ENCODE measurements around the gene ARPC5L. TPM values are rescaled to one million over a fixed set of nuclear protein-coding genes. Genes with fewer than 3 reads are reported as not detected.
A peak's percentile ranks its signal among the peaks of the same experiment; 100 is the strongest.
"Not testable (repeated sequence)": the region's sequence is repeated elsewhere in the genome, so short reads cannot be mapped to it uniquely, and the experiment has no call there.

Gene ARPC5L
- total RNA-seq, 1 experiment from 2014 or later = 58.5 TPM

DNA sequence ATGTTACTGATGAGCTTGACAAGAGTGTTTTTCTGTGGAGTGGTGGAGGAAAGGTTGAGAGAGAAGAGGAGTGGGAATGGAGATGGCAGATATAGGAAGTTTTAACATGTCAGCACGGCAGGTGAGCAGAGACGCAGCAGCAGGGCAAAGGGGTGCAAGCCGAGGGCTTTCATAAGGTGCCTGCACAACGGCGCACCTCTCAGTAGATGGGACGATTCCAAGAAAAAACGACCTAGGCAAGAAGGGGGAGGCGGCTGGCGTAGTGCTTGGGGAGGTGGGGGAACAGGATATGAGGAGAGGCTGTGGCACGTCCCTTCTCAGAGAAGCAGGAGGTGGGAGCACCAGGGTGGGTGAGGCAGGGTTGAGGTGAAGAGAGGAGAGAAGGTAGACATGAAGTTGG lies 24.5 kb downstream of the ARPC5L start:
- H3K27ac ChIP-seq = no peak overlapping the region
- H3K4me1 ChIP-seq = no peaks in the 10 kb centered on the region
- H3K27me3 ChIP-seq = no peaks in the 10 kb centered on the region
- H3K9me3 ChIP-seq (replicated peaks) = no peaks in the 10 kb centered on the region
- H3K36me3 ChIP-seq = no peaks in the 10 kb centered on the region; the same call in 1 of the 2 replicates
- no peak overlapping the region for H3K4me3 ChIP-seq
- no peak for DNase-seq

DNA sequence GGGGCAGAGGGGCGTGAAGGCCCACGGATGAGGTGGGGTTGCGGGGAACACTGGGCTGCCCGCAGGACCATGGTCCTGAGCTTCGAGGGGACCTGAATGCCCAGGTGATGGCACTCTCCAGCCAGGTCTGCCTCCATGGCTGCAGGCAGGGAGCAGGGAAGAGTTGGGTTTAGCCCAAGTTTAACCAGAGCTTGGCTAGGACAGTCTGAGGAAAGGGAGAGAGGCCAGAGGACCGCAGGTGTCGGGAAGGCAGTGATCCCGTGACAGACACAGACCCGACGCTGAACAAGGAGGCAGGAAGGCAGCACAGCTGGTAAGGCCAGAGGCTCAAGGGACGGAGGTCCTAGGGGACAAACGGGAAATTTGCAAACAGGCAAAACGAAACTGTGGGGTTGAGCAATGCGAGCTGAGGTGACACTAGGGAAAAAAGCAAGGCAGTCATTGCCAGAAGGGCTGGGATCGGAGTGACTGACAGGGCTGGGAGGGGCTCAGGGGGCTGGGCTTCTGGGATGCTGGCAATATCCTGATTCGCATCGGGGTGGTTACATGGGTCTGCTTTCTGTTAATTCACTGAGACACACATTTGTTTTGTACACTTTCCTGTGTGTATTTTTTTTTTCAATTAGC lies 25.0 kb downstream of the ARPC5L start:
- Histone ChIP-seq H3K36me3 (no peaks in the 10 kb centered on the region; the same call in 1 of the 2 replicates), H3K4me3 (no peak overlapping the region), H3K27ac (no peak overlapping the region), H3K9me3 (replicated peaks) (no peaks in the 10 kb centered on the region), H3K4me1 (no peaks in the 10 kb centered on the region), H3K27me3 (no peaks in the 10 kb centered on the region)
- DNase-seq = no peak

DNA sequence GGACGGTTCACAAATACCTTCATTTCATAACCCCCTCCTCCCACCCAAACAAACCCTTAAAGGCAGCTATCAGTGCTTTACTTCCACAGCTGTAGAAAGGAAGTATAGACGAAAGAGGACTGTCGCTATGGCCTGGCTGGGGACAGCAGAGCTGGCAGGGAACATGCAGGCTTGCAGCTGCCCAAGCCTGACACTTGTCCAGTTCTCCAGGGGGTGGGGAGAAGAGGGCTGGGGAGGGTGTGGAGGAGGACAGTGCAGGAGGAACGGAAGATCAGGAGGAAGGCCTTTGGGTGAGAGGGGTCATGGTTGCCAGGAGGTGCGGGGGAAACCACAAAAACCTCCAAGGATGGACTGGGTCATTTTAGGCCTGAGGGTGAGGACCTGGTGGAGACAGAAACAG lies 25.9 kb downstream of the ARPC5L start:
- H3K4me3 ChIP-seq = no peak overlapping the region
- H3K27ac ChIP-seq = no peak overlapping the region
- no peaks in the 10 kb centered on the region for H3K4me1 ChIP-seq
- no peaks in the 10 kb centered on the region for H3K27me3 ChIP-seq
- H3K36me3 ChIP-seq = no peaks in the 10 kb centered on the region; the same call in 1 of the 2 replicates
- H3K9me3 ChIP-seq (replicated peaks) = no peaks in the 10 kb centered on the region
- DNase-seq = no peak

DNA sequence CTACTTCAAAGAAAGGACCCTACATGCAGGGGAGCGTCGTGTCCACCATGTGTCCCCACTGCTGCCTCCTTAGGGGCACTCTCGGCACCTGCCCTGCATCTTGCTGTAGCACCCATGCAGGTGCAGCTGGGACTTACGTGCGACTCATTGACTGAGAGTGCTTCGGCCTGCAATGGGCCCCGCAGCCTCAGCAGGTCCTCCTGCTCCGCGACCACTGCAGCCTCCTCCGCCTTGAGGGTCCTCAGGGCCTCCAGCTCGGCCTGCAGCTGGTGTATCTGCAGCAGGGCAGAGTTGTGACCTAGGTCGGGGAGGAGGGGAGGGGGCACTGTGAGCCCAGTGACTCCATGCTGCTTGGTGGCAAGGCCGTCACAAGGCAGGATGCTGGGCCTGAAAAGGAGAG lies 27.1 kb downstream of the ARPC5L start:
- no peaks in the 10 kb centered on the region for H3K9me3 ChIP-seq (replicated peaks)
- no peaks in the 10 kb centered on the region for H3K27me3 ChIP-seq
- no peak overlapping the region for H3K27ac ChIP-seq
- H3K4me1 ChIP-seq = no peaks in the 10 kb centered on the region
- H3K36me3 ChIP-seq = no peaks in the 10 kb centered on the region; the same call in 1 of the 2 replicates
- no peak overlapping the region for H3K4me3 ChIP-seq
- no peak for DNase-seq

DNA sequence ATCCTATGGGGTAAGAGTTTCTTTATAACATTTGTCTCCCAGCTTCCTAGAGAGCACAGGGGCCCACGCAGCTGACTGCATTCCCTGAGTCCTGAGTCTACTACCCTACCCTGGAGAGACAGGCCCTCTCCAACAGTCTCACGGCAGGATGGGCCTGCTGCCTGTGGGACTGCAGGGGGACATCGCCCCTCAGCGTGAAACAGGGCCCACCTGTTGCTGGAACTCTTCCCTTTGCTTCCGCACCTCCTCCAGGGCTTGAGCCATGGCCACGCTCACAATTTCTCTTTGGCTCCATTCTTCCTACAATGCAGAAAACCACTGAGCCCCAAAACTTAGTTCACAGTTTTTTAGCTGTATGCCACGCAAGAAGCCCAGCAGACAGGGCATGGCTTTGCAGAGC lies 28.2 kb downstream of the ARPC5L start:
- Histone ChIP-seq H3K4me3 (no peak overlapping the region), H3K27ac (no peak overlapping the region), H3K4me1 (no peaks in the 10 kb centered on the region), H3K9me3 (replicated peaks) (no peaks in the 10 kb centered on the region), H3K27me3 (no peaks in the 10 kb centered on the region), H3K36me3 (no peaks in the 10 kb centered on the region; the same call in 1 of the 2 replicates)
- no peak for DNase-seq

DNA sequence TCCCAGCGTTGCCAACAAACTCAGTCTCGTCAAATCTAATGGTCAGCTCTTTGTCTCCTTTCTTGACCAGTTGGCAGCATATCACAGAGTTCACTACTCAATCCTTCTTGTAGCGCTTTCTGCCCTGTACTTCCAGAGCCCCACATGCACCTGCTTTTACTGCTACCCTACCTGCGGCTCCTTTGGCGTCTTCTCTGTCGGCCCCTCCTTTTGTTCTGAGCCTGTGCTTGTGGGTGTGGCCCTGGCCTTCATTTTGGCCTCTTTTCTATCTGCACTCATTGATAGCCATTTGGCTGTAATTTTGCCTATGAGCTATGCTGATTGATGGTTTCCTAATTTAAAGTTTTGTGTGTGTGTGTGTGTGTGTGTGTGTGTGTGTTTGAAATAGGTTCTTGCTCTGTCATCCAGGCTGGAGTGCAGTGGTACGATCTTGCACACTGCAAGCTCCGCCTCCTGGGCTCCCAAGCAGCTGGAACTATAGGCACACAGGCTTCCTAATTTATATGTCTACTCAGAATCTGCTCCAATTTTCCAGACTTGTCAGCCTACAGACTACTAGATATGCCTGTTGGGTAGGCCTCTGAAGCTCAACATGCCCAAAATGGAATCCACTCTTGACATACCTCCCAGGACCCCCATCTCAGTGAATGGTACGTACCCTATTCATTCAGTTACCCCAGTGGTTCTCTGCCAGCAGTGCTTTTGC lies 32.3 kb downstream of the ARPC5L start:
- H3K27me3 ChIP-seq = no peaks in the 10 kb centered on the region
- no peaks in the 10 kb centered on the region for H3K9me3 ChIP-seq (replicated peaks)
- no peak overlapping the region for H3K27ac ChIP-seq
- H3K36me3 ChIP-seq = no peaks in the 10 kb centered on the region
- no peaks in the 10 kb centered on the region for H3K4me1 ChIP-seq
- no peak for DNase-seq
- no peak overlapping the region for H3K4me3 ChIP-seq

DNA sequence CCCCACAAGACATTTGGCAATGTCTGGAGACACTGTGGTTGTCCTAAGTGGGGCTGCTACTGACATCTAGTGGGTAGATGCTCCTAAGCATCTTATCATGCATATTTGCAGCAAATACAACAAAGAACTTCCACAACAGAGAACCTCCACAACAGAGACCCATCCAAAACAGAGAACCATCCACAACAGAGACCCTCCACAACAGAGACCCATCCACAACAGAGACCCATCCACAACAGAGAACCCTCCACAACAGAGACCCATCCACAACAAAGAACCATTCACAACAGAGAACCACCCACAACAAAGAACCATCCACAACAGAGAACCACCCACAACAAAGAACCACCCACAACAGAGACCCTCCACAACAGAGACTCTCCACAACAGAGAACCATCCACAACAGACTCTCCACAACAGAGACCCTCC lies 32.8 kb downstream of the ARPC5L start:
- H3K27me3 ChIP-seq = no peaks in the 10 kb centered on the region
- no peaks in the 10 kb centered on the region for H3K36me3 ChIP-seq
- no peaks in the 10 kb centered on the region for H3K9me3 ChIP-seq (replicated peaks)
- H3K27ac ChIP-seq = no peak overlapping the region
- H3K4me1 ChIP-seq = no peaks in the 10 kb centered on the region
- peak; percentile 40 to 54 for DNase-seq
- no peak overlapping the region for H3K4me3 ChIP-seq

DNA sequence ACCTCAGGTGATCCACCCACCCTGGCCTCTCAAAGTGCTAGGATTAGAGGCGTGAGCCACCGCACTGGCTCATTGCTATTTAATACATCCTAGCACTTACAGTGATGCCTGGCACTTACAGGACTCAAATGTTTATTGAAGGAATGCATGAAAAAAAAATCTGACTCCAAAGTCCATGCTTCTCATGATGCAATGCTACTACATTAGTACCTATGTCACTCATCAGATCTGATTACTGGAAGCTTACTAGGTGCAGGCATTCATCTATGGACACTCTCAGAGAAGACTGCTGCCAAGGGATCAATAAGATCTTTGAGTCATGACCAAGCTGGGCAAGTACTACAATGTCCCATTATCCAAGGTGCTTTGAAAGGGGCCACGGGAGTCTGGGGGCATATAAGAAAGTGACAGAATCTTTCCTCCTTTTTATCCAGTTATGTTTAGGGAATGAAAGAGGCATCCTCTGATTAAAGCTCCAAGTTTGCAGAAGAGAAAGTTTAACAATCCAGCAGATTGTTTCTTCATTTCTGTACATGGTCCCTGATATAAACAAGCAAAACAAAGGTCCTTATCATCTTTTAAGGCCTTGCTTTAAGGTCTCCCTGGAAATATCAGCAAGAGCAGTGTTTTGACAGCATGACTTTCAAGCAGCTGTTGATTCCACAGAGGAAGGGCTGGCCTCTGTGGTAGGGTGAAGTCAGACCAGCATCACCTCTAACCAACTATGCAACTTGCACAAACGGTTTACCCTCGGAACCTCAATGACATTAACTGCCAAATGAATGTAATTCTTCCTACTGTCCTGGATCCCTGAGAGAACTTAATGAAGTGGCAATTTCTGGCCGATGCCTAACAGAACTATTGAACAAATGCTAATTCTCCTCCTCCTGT lies 35.9 kb downstream of the ARPC5L start:
- peak in 1 of 2 experiments; percentile 22 for DNase-seq
- H3K4me1 ChIP-seq = no peaks in the 10 kb centered on the region
- no peak overlapping the region for H3K4me3 ChIP-seq
- no peak overlapping the region for H3K27ac ChIP-seq
- no peaks in the 10 kb centered on the region for H3K27me3 ChIP-seq
- no peaks in the 10 kb centered on the region for H3K36me3 ChIP-seq
- no peaks in the 10 kb centered on the region for H3K9me3 ChIP-seq (replicated peaks)

DNA sequence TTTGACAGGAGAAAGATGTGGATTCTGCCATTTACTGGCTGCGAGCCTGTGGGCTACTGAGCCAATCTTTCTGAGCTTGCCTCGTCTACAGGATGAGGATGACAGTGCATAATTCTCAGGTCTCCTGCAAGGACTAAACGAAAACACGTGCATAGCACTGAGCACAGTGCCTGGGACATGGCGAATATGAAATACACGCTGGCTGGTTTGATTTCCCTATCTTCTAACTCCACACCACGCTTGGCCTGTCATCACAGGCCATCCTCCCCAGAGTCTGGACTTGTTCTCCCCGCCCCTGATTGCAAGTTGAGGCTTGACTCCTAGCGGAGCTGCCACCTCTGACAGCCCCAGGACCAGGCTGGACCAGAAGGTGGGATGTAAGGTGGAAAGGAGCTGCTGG lies 37.9 kb downstream of the ARPC5L start:
- Histone ChIP-seq H3K27ac (no peak overlapping the region), H3K9me3 (replicated peaks) (no peaks in the 10 kb centered on the region), H3K36me3 (no peaks in the 10 kb centered on the region), H3K27me3 (no peaks in the 10 kb centered on the region), H3K4me3 (no peak overlapping the region), H3K4me1 (no peaks in the 10 kb centered on the region)
- no peak for DNase-seq

DNA sequence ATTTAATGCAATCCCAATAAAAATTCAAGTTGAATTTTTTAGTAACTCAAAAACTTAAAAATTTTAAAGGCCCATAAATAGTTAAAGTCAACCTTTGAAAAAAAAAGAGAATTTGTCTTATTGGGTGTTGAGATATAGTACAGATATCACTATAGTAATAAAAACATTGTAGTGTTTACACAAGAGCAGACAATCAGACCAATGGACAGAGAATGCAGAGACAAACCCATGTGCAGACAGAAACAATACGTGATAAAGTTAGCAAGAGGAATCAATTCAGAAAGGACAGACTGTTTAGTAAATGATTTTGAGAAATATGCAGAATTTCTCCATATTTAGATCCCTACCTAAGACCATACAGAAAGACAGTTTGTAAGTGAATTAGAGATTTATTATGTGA lies 45.0 kb downstream of the ARPC5L start:
- Histone ChIP-seq H3K36me3 (no peaks in the 10 kb centered on the region; the same call in 1 of the 2 replicates), H3K9me3 (replicated peaks) (no peaks in the 10 kb centered on the region), H3K4me3 (no peak overlapping the region), H3K4me1 (no peaks in the 10 kb centered on the region), H3K27me3 (no peaks in the 10 kb centered on the region), H3K27ac (no peak overlapping the region)
- no peak for DNase-seq

DNA sequence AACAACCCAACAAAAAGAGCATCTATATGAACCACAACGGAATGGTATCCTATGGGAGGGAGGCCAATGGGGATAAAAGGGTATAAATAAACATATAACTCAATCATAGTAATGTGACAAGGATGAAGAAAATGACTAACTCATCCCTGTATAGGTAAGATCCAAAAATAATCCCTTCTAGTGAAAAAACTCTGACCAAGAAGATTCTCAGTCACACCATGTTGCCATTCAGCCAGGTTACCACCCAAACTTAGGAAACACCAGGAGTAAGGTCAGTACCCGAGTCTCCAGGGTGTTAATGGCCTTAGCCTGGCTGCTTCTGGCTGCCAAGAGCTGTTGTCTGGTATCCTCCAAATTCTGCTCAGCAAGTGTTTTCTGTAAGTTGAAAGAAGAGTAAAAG lies 46.2 kb downstream of the ARPC5L start:
- H3K27me3 ChIP-seq = no peaks in the 10 kb centered on the region
- H3K36me3 ChIP-seq = no peaks in the 10 kb centered on the region; the same call in 1 of the 2 replicates
- H3K9me3 ChIP-seq (replicated peaks) = no peaks in the 10 kb centered on the region
- no peak overlapping the region for H3K27ac ChIP-seq
- DNase-seq = no peak
- no peak overlapping the region for H3K4me3 ChIP-seq
- H3K4me1 ChIP-seq = no peaks in the 10 kb centered on the region

DNA sequence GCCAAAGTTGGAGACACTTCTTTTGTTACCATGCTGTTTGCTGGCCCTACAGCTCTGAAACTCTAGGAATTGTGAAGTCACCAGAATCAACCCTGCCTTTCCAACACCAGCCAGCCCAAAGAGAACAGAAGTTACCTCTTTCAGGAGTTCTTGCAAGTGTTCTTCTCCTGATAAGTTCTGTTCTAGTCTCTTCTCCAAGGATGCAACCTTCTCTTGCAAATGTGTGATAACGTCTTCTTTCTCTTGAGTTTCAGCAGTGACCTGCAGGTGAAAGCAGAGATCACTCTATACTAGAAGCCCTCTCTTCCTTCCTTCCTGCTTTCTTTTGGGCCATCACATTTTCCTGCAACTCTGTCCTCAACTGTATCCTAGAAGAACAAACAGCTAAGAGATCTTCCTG lies 49.8 kb downstream of the ARPC5L start:
- Histone ChIP-seq H3K4me1 (no peaks in the 10 kb centered on the region), H3K36me3 (no peaks in the 10 kb centered on the region), H3K27me3 (no peaks in the 10 kb centered on the region), H3K27ac (no peak overlapping the region), H3K4me3 (no peak overlapping the region), H3K9me3 (replicated peaks) (no peaks in the 10 kb centered on the region)
- DNase-seq = no peak

DNA sequence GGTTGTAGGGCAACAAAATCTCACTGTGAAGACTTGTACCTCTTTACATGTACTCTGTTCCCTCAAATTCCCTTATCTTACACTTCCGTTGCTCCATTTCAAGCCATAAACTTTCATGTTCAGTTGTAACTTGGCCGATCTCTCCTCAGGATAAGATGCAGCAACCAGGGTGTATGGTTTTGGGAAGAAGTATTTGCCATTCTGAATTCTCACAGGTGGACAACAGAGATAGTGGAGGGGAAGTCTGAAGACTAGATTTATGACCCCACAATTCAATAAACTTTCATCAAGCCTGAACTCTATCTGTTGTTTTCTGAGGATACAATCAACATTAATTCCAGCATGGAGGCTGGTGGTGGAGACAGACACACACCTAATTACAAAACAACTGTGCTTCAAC lies 51.4 kb downstream of the ARPC5L start:
- no peak for DNase-seq
- H3K4me1 ChIP-seq = no peaks in the 10 kb centered on the region

DNA sequence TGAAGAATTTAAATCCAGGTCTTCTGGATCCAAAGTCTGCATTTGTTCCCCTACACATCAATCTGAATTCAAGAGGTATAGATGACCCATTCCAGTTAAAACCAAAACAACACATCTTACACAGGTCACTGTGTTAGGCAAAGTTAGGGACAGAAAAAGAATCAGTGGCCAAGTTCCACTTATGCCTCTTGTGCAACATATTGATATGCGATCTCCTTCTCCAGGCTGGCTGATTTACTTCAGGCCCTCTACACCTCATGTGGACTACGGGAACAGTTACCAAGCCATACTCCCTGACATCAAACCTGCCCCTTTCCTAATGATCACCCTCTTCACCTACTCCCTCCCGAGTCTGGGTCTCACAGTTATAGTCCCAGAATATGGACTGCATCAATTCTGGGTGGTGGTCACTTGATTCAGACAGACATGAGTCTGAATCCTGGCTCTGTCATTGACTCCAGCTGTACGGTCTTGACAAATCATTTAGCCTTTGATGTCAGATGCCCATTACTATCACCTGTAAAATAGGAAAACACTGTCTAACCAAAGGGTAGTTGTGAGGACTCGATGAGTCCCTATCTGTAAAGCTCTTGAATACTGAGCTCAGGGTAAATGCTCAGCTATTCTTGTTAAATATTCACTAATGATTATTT lies 52.9 kb downstream of the ARPC5L start:
- Histone ChIP-seq H3K27ac (no peak overlapping the region), H3K36me3 (no peaks in the 10 kb centered on the region), H3K27me3 (no peaks in the 10 kb centered on the region), H3K4me1 (no peaks in the 10 kb centered on the region), H3K4me3 (no peak overlapping the region), H3K9me3 (replicated peaks) (no peaks in the 10 kb centered on the region)
- no peak for DNase-seq

More for the DNA sequence above, 51.4 kb downstream of the ARPC5L start:
- no peak overlapping the region for H3K4me3 ChIP-seq
- H3K27ac ChIP-seq = no peak overlapping the region
- H3K9me3 ChIP-seq (replicated peaks) = no peaks in the 10 kb centered on the region
- H3K36me3 ChIP-seq = no peaks in the 10 kb centered on the region
- no peaks in the 10 kb centered on the region for H3K27me3 ChIP-seq

DNA sequence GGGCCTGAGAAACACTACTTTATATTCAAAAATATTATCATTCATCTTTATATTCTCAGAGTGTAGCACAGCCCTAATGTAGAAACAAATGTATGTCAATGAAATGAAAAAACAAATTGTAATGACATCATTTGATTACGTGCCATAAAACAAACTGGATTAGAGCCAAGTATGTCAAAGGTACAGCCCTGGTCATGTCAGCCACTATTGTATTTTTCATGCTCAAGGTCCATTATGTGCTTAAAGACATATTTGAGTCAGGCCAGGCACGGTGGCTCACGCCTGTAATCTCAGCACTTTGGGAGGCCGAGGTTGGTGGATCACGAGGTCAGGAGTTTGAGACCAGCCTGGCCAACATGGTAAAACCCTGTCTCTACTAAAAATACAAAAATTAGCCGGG lies 58.5 kb downstream of the ARPC5L start:
- not testable (repeated sequence) for DNase-seq; H3K4me1 ChIP-seq; H3K27me3 ChIP-seq; H3K4me3 ChIP-seq; H3K9me3 ChIP-seq (replicated peaks); H3K36me3 ChIP-seq; H3K27ac ChIP-seq
